ENCODE measurements around the gene TMTC2.

Gene TMTC2

GRCh38 chr12:82686168-82687020 lies at the start of gene TMTC2:
Gene TMTC2, plus strand, starts transcription at chr12:82686906.
- peaks cover 9 to 11% of the 10 kb centered on the region in 2 donors for H3K4me1 Mint-ChIP-seq
- peak within 1 kb of the TSS; percentile 79 for H3K27ac Mint-ChIP-seq
- peaks cover 11 to 15% of the 10 kb centered on the region in 2 donors for H3K27me3 Mint-ChIP-seq
- H3K9me3 Mint-ChIP-seq = no peaks in the 10 kb centered on the region
- H3K36me3 Mint-ChIP-seq = peaks cover 0 to 2% of the 10 kb centered on the region in 2 donors
- peak; percentile 87 for DNase-seq
- ATAC-seq (replicated peaks) = peak; percentile 90 to 92
- peak within 1 kb of the TSS; percentile 89 for H3K4me3 Mint-ChIP-seq

- Mint-ChIP-seq H3K4me1 (no peaks in the 10 kb centered on the region), H3K36me3 (no peaks in the 10 kb centered on the region), H3K27me3 (no peaks in the 10 kb centered on the region), H3K9me3 (peaks cover 0 to 5% of the 10 kb centered on the region in 2 donors), H3K27ac (no peak overlapping the region), H3K4me3 (no peak overlapping the region)
- DNase-seq (no peak), ATAC-seq (replicated peaks) (no peak)
These were observed 48.4 kb upstream of the TMTC2 start for GRCh38 chr12:82638324-82638723.

- ATAC-seq (replicated peaks) = no peak
- Mint-ChIP-seq H3K27me3 (no peaks in the 10 kb centered on the region), H3K4me3 (no peak overlapping the region), H3K4me1 (no peaks in the 10 kb centered on the region), H3K36me3 (no peaks in the 10 kb centered on the region), H3K27ac (no peak overlapping the region), H3K9me3 (peaks cover 0 to 3% of the 10 kb centered on the region in 2 donors)
- DNase-seq = no peak
These were observed 41.8 kb upstream of the TMTC2 start for GRCh38 chr12:82644896-82645295.

GRCh38 chr12:82645414-82645813 lies 41.3 kb upstream of the TMTC2 start:
- no peaks in the 10 kb centered on the region for H3K36me3 Mint-ChIP-seq
- H3K9me3 Mint-ChIP-seq = peaks cover 0 to 3% of the 10 kb centered on the region in 2 donors
- DNase-seq (no peak), ATAC-seq (replicated peaks) (no peak)
- H3K27me3 Mint-ChIP-seq = no peaks in the 10 kb centered on the region
- no peaks in the 10 kb centered on the region for H3K4me1 Mint-ChIP-seq
- H3K27ac Mint-ChIP-seq = no peak overlapping the region
- no peak overlapping the region for H3K4me3 Mint-ChIP-seq

GRCh38 chr12:82647853-82648252 lies 38.9 kb upstream of the TMTC2 start:
- Mint-ChIP-seq H3K27ac (no peak overlapping the region), H3K4me3 (no peak overlapping the region), H3K36me3 (no peaks in the 10 kb centered on the region), H3K4me1 (no peaks in the 10 kb centered on the region), H3K27me3 (no peaks in the 10 kb centered on the region), H3K9me3 (peaks cover 0 to 3% of the 10 kb centered on the region in 2 donors)
- ATAC-seq (replicated peaks) = no peak
- no peak for DNase-seq

GRCh38 chr12:82648259-82648909 lies 38.3 kb upstream of the TMTC2 start:
- Mint-ChIP-seq H3K36me3 (no peaks in the 10 kb centered on the region), H3K27ac (no peak overlapping the region), H3K4me1 (no peaks in the 10 kb centered on the region), H3K9me3 (no peaks in the 10 kb centered on the region), H3K4me3 (no peak overlapping the region), H3K27me3 (no peaks in the 10 kb centered on the region)
- ATAC-seq (replicated peaks) (no peak), DNase-seq (no peak)

- Mint-ChIP-seq H3K36me3 (no peaks in the 10 kb centered on the region), H3K4me1 (no peaks in the 10 kb centered on the region), H3K9me3 (no peaks in the 10 kb centered on the region), H3K4me3 (no peak overlapping the region), H3K27ac (no peak overlapping the region), H3K27me3 (no peaks in the 10 kb centered on the region)
- DNase-seq = no peak
- ATAC-seq (replicated peaks) = no peak
These were observed 35.9 kb upstream of the TMTC2 start for GRCh38 chr12:82650627-82651337.

GRCh38 chr12:82651489-82651888 lies 35.2 kb upstream of the TMTC2 start:
- ATAC-seq (replicated peaks) (no peak), DNase-seq (no peak)
- H3K4me3 Mint-ChIP-seq = no peak overlapping the region
- no peaks in the 10 kb centered on the region for H3K9me3 Mint-ChIP-seq
- no peak overlapping the region for H3K27ac Mint-ChIP-seq
- H3K4me1 Mint-ChIP-seq = no peaks in the 10 kb centered on the region
- no peaks in the 10 kb centered on the region for H3K27me3 Mint-ChIP-seq
- H3K36me3 Mint-ChIP-seq = no peaks in the 10 kb centered on the region

GRCh38 chr12:82652071-82652470 lies 34.6 kb upstream of the TMTC2 start:
- H3K4me3 Mint-ChIP-seq = no peak overlapping the region
- H3K9me3 Mint-ChIP-seq = no peaks in the 10 kb centered on the region
- H3K36me3 Mint-ChIP-seq = no peaks in the 10 kb centered on the region
- DNase-seq (no peak), ATAC-seq (replicated peaks) (no peak)
- H3K27ac Mint-ChIP-seq = no peak overlapping the region
- no peaks in the 10 kb centered on the region for H3K4me1 Mint-ChIP-seq
- no peaks in the 10 kb centered on the region for H3K27me3 Mint-ChIP-seq

GRCh38 chr12:82655751-82656150 lies 31.0 kb upstream of the TMTC2 start:
- no peaks in the 10 kb centered on the region for H3K27me3 Mint-ChIP-seq
- ATAC-seq (replicated peaks) = no peak
- no peaks in the 10 kb centered on the region for H3K4me1 Mint-ChIP-seq
- DNase-seq = no peak
- no peaks in the 10 kb centered on the region for H3K36me3 Mint-ChIP-seq
- H3K4me3 Mint-ChIP-seq = no peak overlapping the region
- H3K9me3 Mint-ChIP-seq = peaks cover 4 to 5% of the 10 kb centered on the region in 2 donors
- H3K27ac Mint-ChIP-seq = no peak overlapping the region

GRCh38 chr12:82659343-82660207 lies 27.1 kb upstream of the TMTC2 start:
- H3K36me3 Mint-ChIP-seq = no peaks in the 10 kb centered on the region
- no peak overlapping the region for H3K27ac Mint-ChIP-seq
- ATAC-seq (replicated peaks) (no peak), DNase-seq (no peak)
- no peaks in the 10 kb centered on the region for H3K4me1 Mint-ChIP-seq
- no peaks in the 10 kb centered on the region for H3K27me3 Mint-ChIP-seq
- peaks cover 4 to 5% of the 10 kb centered on the region in 2 donors for H3K9me3 Mint-ChIP-seq
- H3K4me3 Mint-ChIP-seq = no peak overlapping the region

- no peak for ATAC-seq (replicated peaks)
- no peaks in the 10 kb centered on the region for H3K4me1 Mint-ChIP-seq
- H3K27me3 Mint-ChIP-seq = no peaks in the 10 kb centered on the region
- no peaks in the 10 kb centered on the region for H3K36me3 Mint-ChIP-seq
- no peak for DNase-seq
- H3K9me3 Mint-ChIP-seq = peaks cover 4 to 5% of the 10 kb centered on the region in 2 donors
- H3K27ac Mint-ChIP-seq = no peak overlapping the region
- H3K4me3 Mint-ChIP-seq = no peak overlapping the region
These were observed 26.0 kb upstream of the TMTC2 start for GRCh38 chr12:82660541-82661325.

GRCh38 chr12:82663893-82664292 lies 22.8 kb upstream of the TMTC2 start:
- H3K27me3 Mint-ChIP-seq = peaks cover 4 to 11% of the 10 kb centered on the region in 2 donors
- H3K27ac Mint-ChIP-seq = no peak overlapping the region
- no peaks in the 10 kb centered on the region for H3K36me3 Mint-ChIP-seq
- H3K9me3 Mint-ChIP-seq = peaks cover 2 to 5% of the 10 kb centered on the region in 2 donors
- DNase-seq (no peak), ATAC-seq (replicated peaks) (no peak)
- no peak overlapping the region for H3K4me3 Mint-ChIP-seq
- no peaks in the 10 kb centered on the region for H3K4me1 Mint-ChIP-seq

Data from stimulated activated naive B cell treated with anti-CD40 and anti-IgM and Interleukin-4, amounts not matched to agents 10 μg/mL and 1 μg/mL and 100 μg/mL, for 72 hours (primary cell).